GM10248 (cell line): ENCODE results near the gene C2orf66.

Source experiments
- CTCF ChIA-PET: fragments of 300-600 bp; sonication (Branson Sonifier 250); formaldehyde crosslinking; extraction: SDS; loops from one replicate; lab custom pipeline; 2021; ENCODE audit warnings: antibody characterized with exemption; lab: Yijun Ruan, JAX
- POLR2A ChIA-PET: fragments of 350-650 bp; sonication (Branson Sonifier 250); formaldehyde crosslinking; extraction: SDS; loops from one replicate; lab custom pipeline; 2020; ENCODE audit warnings: antibody characterized with exemption; lab: Yijun Ruan, JAX
- DNase-seq: peaks from one replicate; pipeline ENCODE4 v3.0.0; 2012; ENCODE audit errors: extremely low spot score
- TF ChIP-seq, protein P1 (sequence below): IDR thresholded peaks from 2 replicates; pipeline ENCODE4 v1.5.1; 2012; ENCODE audit warnings: mild to moderate bottlenecking, low read depth; ENCODE audit errors: extremely low read depth, missing control alignments, control extremely low read depth

The C2orf66 gene

DNA sequence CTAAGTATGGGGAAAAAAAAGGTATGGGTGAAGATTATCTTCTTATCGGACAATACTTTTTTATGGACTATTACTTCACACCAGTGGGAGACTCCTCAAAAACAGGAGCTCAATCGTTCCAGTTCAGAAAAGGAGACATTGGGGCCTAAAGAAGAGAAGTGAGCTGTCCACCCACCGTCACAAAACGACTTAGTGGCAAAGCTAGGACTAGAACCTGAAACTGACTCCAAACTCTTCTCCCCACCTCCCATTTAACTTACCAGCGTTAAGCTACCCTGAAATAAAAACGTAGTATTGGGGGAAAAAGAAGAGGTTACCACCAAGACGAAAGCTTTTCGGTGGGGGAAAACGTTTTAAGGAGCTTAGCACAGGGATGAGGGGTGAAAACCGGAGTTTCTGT lies 10.2 kb downstream of the C2orf66 start:
- POLR2A ChIA-PET = interaction anchor here (0.7 to 1.2 kb wide), 2 partner anchors 300 to 554 kb away, joined by 3 to 4 read pairs; no protein-coding TSS in a partner anchor
- TF ChIP-seq, protein P1, sequence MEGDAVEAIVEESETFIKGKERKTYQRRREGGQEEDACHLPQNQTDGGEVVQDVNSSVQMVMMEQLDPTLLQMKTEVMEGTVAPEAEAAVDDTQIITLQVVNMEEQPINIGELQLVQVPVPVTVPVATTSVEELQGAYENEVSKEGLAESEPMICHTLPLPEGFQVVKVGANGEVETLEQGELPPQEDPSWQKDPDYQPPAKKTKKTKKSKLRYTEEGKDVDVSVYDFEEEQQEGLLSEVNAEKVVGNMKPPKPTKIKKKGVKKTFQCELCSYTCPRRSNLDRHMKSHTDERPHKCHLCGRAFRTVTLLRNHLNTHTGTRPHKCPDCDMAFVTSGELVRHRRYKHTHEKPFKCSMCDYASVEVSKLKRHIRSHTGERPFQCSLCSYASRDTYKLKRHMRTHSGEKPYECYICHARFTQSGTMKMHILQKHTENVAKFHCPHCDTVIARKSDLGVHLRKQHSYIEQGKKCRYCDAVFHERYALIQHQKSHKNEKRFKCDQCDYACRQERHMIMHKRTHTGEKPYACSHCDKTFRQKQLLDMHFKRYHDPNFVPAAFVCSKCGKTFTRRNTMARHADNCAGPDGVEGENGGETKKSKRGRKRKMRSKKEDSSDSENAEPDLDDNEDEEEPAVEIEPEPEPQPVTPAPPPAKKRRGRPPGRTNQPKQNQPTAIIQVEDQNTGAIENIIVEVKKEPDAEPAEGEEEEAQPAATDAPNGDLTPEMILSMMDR = no peak
- DNase-seq = peak; percentile 18
- CTCF ChIA-PET = interaction anchor here (1.0 to 3.9 kb wide), 5 partner anchors 10 to 382 kb away, joined by 3 to 17 read pairs (median 6); no protein-coding TSS in a partner anchor

DNA sequence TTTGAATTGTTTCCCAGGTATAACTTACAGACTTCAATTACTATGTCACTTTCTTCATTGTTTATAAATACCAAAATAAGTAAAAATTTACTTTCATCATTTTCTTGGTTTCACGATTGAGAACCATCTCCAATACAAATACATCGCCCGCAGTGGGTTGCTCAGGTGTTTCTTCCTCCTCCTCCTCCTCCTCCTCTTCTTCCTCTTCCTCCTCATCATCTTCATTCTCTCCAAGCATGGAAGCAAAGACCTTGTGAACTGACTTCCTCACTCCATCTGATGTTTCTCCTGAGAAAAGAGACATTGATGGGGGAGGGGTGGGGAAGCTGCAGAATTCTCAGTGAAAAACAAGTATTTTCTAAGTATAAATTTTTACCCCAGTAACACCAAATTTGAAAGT lies 16.3 kb downstream of the C2orf66 start:
- DNase-seq = no peak
- TF ChIP-seq, protein P1 = no peak
- CTCF ChIA-PET = interaction anchor here (0.7 to 1.4 kb wide), 2 partner anchors 14 to 30 kb away, joined by 3 read pairs; no protein-coding TSS in a partner anchor
- POLR2A ChIA-PET = no interaction called here

DNA sequence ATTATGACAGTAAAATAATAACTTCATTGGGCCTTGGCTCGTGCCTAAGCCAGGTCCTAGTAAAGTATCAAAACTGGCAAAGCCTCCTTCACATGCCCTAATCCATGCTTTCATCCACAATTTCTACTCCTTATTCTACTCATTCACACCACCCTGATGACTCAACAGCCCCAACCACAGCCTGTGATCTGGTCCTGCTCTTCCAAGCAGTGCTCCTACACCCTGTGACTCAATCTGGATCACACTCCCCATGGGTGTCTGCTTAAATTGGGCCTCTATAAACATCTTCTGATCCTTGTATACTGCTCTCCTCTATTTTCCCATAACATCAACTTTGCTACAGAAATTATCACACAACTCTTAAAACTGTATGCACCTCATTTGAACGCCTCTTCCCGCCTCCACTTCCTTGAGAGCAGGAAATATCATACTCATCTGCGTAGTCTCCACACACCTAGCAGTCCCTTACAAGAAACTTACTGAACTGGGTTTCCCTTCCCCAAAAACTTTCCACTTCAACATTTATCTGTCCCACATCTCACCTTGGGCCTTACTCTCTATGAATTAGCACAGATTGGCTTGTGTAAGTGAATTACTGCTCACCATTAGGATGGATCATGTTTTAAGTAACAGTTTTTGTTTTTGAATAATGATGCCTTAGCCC lies 25.6 kb downstream of the C2orf66 start:
- POLR2A ChIA-PET = no interaction called here
- DNase-seq = peak; percentile 18
- TF ChIP-seq, protein P1 = no peak
- CTCF ChIA-PET = interaction anchor here (0.7 to 1.3 kb wide), 2 partner anchors 10 to 33 kb away, joined by 3 read pairs; no protein-coding TSS in a partner anchor

DNA sequence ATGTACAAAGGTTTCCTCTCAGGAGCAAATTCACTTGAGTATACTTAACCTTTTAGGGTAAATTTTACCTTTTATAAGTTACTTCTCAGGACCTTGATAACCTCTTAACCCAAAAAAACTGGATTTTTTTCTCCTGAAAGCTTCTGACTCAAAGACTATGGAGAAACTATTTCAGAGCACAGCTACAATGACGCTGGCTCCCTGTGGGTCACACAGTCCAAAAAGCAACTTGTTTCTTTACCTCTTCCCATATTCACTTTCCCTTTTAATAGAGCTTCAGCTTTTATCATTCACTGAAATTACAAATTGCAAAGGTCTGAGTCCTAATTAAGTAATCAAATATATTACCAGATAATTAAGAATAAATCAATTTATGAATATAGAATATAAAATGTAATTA lies 42.1 kb downstream of the C2orf66 start:
- DNase-seq = no peak
- ChIA-PET POLR2A (no interaction called here), CTCF (interaction anchor here (1.0 to 7.0 kb wide), 3 partner anchors 8 to 15 kb away, joined by 3 to 55 read pairs (median 4); no protein-coding TSS in a partner anchor)
- TF ChIP-seq, protein P1 = no peak

DNA sequence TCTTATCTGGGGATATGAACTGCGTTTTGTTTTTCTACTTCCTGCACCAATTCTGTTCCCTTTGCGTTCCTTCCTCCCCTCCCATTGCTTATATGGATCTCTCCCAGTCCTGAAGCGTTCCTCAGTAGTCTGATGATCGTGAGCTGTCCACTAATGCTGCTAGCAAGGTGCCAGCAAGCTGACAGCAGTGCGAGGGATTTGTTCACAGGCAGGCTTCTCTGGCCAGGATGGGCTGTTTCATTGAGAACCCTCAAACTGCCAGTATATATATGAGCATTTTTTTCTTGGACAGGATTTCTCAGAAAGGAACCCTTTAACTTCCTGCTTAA lies 49.8 kb downstream of the C2orf66 start:
- no peak for DNase-seq
- POLR2A ChIA-PET = no interaction called here
- CTCF ChIA-PET = interaction anchor here (0.9 to 2.1 kb wide), 5 partner anchors 8 to 681 kb away, joined by 3 to 15 read pairs (median 4); no protein-coding TSS in a partner anchor
- TF ChIP-seq, protein P1 = no peak

DNA sequence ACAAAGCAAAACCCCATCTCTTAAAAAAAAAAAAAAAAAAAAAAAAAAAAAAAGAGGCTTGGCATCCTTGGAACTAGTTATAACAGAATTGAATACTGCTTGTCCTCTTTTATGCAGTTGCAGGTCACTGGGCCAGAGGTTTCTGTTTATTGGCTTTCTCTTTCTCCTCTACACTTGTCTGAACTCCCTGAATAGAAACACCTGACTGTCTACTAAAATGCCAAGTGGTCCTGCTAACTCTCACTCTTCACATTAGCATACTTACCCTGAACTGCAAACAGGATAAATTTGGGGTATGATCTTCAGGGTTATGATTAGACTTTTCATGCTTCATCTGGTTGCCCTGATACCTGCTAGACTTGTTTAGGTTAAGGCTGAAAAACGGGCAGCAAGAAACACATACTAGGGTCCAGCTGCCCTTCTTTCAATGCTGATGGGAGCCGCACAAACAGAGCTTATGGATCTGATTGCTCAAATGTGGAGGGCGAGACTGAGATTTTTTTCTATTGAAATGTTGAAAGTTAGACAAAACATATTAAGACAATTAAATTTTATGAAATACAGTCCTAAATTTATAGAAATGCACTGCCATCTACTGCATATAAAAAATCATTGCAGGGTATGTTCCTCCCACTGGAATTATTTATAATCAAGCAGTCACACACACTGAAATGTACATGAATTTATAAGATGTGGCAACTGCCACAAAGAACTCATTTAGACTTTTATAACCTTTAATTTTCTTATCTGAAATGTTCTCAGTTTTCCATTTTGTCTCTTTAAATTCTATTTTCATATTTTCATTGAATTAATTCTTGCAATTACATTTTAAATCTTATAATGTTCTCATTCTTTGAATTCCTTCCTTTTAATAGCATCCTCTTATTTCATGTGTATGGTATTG lies 50.4 kb downstream of the C2orf66 start:
- ChIA-PET CTCF (interaction anchor here (0.7 to 2.1 kb wide), 4 partner anchors 8 to 680 kb away, joined by 3 to 15 read pairs (median 4); no protein-coding TSS in a partner anchor), POLR2A (interaction anchor here (0.5 to 0.6 kb wide), 2 partner anchors 19 to 33 kb away, joined by 4 read pairs; no protein-coding TSS in a partner anchor)
- no peak for DNase-seq
- TF ChIP-seq, protein P1 = peak; percentile 25
